Cardiac atrium fibroblast (primary cell): Measurements from ENCODE around the gene RMDN2. TPM values are rescaled to one million over a fixed set of nuclear protein-coding genes. Genes with fewer than 3 reads are reported as not detected.

Source experiments
- total RNA-seq: library from RNA; depleted of rRNA; stranded (reverse); fragments of >200 nt; gene quantifications from 2 replicates; pipeline ENCODE4 v1.2.3, GENCODE V29; 2015

RMDN2 gene
- 4.0 and 6.5 TPM in 2 replicates for total RNA-seq

GRCh38 chr2:37925063-37925897 lies at the start of gene RMDN2:
RMDN2 (plus strand) TSS chr2:37925287; CDS start chr2:37929278, 3,991 bp downstream.

Other genes starting within 250 kb of the RMDN2 start
- gene CYP1B1, start 150.9 kb downstream of the RMDN2 start, total RNA-seq: 13.2 and 64.0 TPM in 2 replicates